HG03432 (cell line): ENCODE data around the gene ROBO2.

Source experiments
- ATAC-seq: cut with Tn5 transposase; IDR thresholded peaks from one replicate; pipeline ENCODE4 v1.9.1; 2021; ENCODE audit warnings: mild to moderate bottlenecking, moderate library complexity; ENCODE audit not compliant: unreplicated experiment

Gene ROBO2

GRCh38 chr3:77541203-77541922, 501.5 kb downstream of the ROBO2 start:
- ATAC-seq: no peak

GRCh38 chr3:77546246-77546645, 506.3 kb downstream of the ROBO2 start:
- no peak for ATAC-seq

- ATAC-seq: no peak
Measured at GRCh38 chr3:77549034-77549433, 509.1 kb downstream of the ROBO2 start.

GRCh38 chr3:77553240-77553639, 513.3 kb downstream of the ROBO2 start:
- ATAC-seq: no peak

DNA sequence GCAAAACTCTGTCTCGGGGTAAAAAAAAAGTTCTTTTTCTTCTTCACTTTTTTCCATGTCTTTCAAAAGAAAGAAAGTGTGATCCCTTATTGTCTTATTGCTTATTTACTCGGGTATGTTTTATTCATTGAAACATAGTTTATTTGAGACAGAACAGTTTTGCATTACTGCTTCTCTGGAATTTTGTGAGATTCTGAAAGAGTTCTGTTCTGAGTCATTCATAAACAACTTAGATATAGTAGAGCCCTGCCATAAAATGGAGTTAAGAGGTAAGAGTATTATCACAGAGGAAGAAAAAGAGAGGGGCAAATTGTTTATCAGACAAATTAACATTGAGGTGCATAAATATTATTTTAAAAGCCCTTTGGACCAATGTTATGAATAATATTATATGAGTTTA, 522.2 kb downstream of the ROBO2 start:
- ATAC-seq: no peak

- ATAC-seq: no peak
Measured at GRCh38 chr3:77563012-77563411, 523.1 kb downstream of the ROBO2 start.

DNA sequence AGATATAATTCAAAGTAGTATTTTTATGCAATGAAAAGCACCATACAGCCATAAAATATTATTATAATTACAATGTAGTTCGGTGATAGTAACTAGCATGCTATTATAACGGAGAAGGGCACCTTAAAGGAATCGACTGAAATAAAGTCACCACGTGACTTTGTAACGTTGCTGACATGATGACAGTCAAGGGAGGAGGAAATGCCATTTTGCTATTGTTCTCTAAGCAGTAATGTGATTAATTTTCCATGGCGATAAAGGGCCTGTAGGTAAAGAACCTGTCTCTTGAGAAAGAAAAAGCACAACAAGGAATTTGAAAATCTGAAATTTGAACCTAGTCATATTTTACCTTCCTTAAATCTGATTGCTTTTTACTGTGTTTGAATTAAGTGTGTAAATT, 526.2 kb downstream of the ROBO2 start:
- no peak for ATAC-seq

GRCh38 chr3:77571971-77572715, 532.2 kb downstream of the ROBO2 start:
- ATAC-seq: no peak

DNA sequence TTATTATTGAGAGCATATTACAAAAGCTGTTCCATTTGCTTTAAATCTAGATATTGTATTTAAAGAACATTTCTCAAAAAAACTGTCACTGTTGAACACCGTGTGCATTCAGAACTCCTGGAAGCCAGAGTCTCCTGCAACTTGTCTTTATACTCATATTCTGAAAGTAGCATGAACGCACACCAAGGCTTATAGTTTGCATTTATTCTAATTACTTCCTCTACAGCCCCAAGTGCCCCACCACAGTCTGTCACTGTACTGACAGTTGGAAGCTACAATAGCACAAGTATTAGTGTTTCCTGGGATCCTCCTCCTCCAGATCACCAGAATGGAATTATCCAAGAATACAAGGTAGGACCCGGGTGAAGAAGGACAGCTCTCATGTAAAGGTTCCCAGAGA, 537.4 kb downstream of the ROBO2 start:
- no peak for ATAC-seq

DNA sequence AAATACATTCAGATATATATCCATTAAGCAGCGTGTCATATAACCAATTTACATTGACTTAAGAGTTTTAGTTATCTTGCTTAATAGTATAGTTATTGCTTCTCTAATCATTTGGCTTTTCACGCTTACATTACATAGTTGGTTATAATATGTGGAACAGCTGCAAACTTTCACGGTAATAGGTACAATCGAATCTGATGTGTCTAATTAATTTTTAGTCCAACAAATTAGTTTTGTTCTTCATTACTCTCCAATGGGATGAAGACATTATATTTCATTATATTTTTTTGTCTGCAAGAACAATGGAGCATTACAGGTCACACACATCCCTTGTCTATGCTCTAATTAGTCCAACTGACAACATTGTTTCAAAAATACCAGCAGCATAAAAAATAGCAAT, 546.3 kb downstream of the ROBO2 start:
- ATAC-seq: no peak

DNA sequence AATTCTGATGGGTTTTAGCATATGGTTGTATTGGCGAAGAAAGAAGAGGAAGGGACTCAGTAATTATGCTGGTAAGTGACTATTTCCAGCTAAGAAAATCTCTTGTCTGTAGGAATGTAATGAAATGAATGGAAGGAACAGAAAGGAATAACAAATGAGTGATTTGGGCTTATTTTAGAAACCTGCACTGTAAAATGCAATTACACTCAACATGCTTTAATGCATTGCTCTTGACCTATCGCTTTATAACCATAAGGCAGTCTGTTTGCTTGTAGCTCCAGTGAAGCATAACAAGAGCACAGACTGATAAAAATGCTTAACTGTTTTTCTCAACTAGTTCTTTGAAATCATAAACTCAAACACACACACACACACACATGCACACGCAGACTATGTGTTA, 549.0 kb downstream of the ROBO2 start:
- no peak for ATAC-seq

DNA sequence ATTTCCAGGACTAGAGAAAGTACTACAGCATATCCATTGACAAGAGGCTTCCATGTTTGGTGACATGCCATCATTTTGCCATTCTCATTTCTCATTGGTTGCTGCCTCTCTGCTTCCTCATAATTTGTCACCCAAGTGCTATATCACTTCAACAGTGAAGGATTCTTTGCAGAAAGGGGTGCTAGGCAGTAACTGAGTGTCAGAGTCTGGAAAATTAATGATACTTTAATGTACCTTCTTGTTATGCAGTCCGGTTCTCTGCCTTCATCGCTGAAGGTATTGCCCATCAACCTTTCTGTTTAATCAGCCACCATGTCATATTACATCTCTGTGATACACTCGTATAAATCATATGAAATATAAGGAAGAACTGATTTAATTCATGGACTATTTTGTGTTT, 550.3 kb downstream of the ROBO2 start:
- ATAC-seq: no peak

GRCh38 chr3:77595371-77595870, 555.5 kb downstream of the ROBO2 start:
- ATAC-seq: no peak

DNA sequence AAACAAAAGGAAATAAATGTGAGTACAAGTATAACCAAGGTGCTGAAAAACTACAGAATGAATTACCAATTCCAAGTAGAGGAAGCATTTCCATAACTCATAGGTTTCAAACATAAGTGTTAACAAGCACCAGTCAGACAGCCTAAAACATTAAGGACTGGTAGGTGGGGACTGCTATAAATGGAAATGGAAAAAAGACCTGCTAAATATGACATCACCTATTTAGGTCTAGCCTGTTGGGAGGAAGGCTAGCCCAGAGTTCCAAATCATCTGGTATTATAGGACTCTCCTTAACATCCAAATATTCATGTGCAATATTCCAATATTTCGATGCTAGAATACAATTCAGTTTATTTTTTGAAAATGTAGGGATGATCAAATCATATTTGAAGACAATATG, 560.0 kb downstream of the ROBO2 start:
- ATAC-seq: no peak

DNA sequence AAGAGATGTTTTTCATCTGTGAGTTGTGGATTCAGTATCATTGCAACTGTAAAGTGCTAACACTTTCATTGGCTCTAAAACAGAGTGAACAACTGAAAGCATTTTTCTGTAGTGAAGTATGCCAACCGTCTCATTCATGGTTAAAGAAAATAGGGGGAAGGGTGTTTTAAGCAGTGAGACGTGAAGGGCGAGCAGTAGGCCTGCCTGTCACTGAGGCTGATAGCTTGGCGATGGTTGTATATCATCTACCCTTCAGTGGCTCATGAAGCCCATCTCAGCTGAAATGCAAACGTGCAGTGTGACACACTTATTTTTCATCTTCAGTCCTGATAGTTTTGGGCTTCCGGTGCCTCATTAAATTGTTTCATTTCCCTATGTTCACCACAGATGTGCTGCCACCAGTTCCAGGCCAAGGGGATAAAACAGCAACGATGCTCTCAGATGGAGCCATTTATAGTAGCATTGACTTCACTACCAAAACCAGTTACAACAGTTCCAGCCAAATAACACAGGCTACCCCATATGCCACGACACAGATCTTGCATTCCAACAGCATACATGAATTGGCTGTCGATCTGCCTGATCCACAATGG, 562.0 kb downstream of the ROBO2 start:
- ATAC-seq: no peak

DNA sequence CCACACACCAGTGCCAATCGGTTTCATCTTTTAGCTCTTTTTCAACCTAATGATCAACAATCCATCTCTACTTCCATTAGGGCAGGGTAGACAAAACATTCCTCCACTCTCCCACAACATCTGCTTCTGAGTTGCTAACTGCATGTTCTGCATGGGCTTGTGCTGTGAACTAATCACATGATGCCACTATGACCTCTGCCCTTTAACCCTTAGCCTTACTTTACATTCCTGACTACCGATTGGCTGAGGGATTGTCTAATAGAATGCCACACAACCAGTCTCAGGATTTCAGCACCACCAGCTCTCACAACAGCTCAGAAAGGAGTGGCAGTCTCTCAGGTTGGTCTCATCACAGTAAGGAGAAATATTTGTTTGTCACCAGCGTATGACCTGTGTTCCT, 562.8 kb downstream of the ROBO2 start:
- ATAC-seq: no peak

GRCh38 chr3:77605308-77605707, 565.4 kb downstream of the ROBO2 start:
- no peak for ATAC-seq

- no peak for ATAC-seq
Measured at GRCh38 chr3:77605865-77606264, 566.0 kb downstream of the ROBO2 start.

- ATAC-seq: no peak
Measured at GRCh38 chr3:77606372-77606771, 566.5 kb downstream of the ROBO2 start.

DNA sequence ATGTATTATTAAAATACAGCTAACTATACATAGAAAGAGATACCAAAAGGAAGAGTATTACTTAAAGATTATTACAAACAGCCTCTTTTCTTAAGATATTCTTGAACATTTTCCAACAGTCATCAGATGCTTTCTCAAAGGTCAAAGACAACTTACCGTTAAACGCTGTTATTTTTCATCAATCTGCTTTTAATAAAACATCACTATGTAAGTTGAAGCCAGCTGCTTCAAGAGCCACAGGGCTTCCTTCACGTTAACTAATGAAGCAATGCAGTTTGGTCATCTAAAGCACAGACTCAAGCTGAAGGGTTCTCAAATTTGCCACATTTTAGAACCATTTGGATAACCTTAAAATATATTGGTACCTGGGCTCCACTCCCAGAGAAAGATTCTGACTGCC, 578.8 kb downstream of the ROBO2 start:
- ATAC-seq: no peak

DNA sequence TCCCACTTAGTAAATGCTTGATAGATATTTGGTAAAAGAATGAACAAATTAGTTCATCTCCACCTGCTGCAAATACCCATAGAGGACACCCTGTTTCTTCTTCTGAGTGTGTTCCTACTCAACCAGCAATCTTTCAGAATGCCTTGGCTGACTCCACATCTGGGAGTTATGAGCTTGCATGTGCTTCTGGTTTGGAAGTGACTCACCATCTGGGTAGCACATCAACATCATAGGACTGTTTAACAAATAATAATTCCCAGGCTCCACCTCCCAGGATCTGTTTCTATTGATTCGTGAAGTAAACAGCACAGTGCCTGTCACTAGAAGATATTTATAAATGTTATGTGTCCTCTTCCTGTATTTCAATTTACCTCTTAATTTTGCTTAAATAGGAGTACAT, 580.1 kb downstream of the ROBO2 start:
- no peak for ATAC-seq

- ATAC-seq: no peak
Measured at GRCh38 chr3:77623500-77623899, 583.6 kb downstream of the ROBO2 start.
